HUES64 (cell line): ENCODE measurements around the gene FCHSD2.
"Not testable (repeated sequence)": the region's sequence is repeated elsewhere in the genome, so short reads cannot be mapped to it uniquely, and the experiment has no call there.

ENCODE experiments used
- H3K27ac ChIP-seq: 2 replicates; pipeline ENCODE4 v1.7.0; 2013; ENCODE audit warnings: low read depth, low read length, inconsistent platforms
- H3K27me3 ChIP-seq: 2 replicates; pipeline ENCODE4 v1.6.1; 2013; ENCODE audit warnings: mild to moderate bottlenecking, low read length; ENCODE audit not compliant: insufficient read depth
- H3K36me3 ChIP-seq: 2 replicates; pipeline ENCODE4 v1.6.1; 2013; ENCODE audit warnings: mild to moderate bottlenecking, low read length; ENCODE audit not compliant: insufficient read depth
- H3K4me1 ChIP-seq: 2 replicates; pipeline ENCODE4 v1.6.1; 2013; ENCODE audit warnings: mild to moderate bottlenecking, low read length, moderate library complexity; ENCODE audit not compliant: insufficient read depth
- H3K4me3 ChIP-seq: 2 replicates; pipeline ENCODE4 v1.5.1; 2013; ENCODE audit warnings: mild to moderate bottlenecking, low read length, moderate library complexity
- H3K9ac ChIP-seq: 2 replicates; pipeline ENCODE4 v1.6.1; 2013; ENCODE audit warnings: mild to moderate bottlenecking, low read depth, low read length
- H3K9me3 ChIP-seq: 2 replicates; pipeline ENCODE4 v1.6.1; 2013; ENCODE audit warnings: low read depth, low read length; ENCODE audit not compliant: insufficient read depth
- WGBS: fragments of 150-250, 120-280 bp; methylation state at CpG from one replicate; pipeline ENCODE4 v1.1.7; 2013; ENCODE audit warnings: missing lambda C conversion rate; 5-methylcytosine and 5-hydroxymethylcytosine counted together

Gene FCHSD2

GRCh38 chr11:73078631-73079030, 63.5 kb downstream of the FCHSD2 start:
- no peaks in the 10 kb centered on the region for H3K27me3 ChIP-seq
- peaks cover 13% of the 10 kb centered on the region; the same call in 1 of the 2 replicates for H3K9me3 ChIP-seq
- H3K9ac ChIP-seq, result no peak overlapping the region
- H3K27ac ChIP-seq, result no peak overlapping the region
- no peaks in the 10 kb centered on the region for H3K4me1 ChIP-seq
- peaks cover 7% of the 10 kb centered on the region; the same call in 1 of the 2 replicates for H3K36me3 ChIP-seq
- WGBS, result 92% methylated on average over 9 of the region's 9 CpGs
- no peak overlapping the region for H3K4me3 ChIP-seq

GRCh38 chr11:73077454-73077853, 64.7 kb downstream of the FCHSD2 start:
- no peaks in the 10 kb centered on the region for H3K27me3 ChIP-seq
- no peak overlapping the region for H3K27ac ChIP-seq
- H3K4me3 ChIP-seq, result no peak overlapping the region
- no peaks in the 10 kb centered on the region for H3K4me1 ChIP-seq
- peaks cover 7% of the 10 kb centered on the region; the same call in 1 of the 2 replicates for H3K36me3 ChIP-seq
- H3K9me3 ChIP-seq, result peaks cover 13% of the 10 kb centered on the region; the same call in 1 of the 2 replicates
- H3K9ac ChIP-seq, result no peak overlapping the region

DNA sequence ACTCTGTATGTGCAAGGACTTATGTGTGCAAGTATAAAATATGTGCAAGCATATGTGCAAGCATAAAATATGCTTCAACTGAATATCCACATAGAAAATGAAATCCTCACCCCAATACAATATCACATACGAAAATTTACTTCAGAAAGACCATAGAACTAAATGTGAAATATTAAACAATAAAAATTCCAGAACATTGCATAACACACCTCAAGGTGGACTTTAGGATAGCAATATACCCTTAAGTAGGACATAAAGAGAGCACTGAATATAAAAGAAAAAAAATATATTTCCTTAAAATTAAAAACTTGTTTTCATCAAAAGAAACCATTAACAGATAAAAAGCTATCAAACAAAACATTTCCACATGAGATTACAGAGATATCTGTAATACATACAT, 67.8 kb downstream of the FCHSD2 start:
- H3K9me3 ChIP-seq, result peaks cover 13% of the 10 kb centered on the region; the same call in 1 of the 2 replicates
- H3K4me3 ChIP-seq, result no peak overlapping the region
- H3K27ac ChIP-seq, result no peak overlapping the region
- WGBS, result 100% methylated on average over 1 of the region's 1 CpG
- no peak overlapping the region for H3K9ac ChIP-seq
- H3K36me3 ChIP-seq, result peaks cover 7% of the 10 kb centered on the region; the same call in 1 of the 2 replicates
- H3K27me3 ChIP-seq, result no peaks in the 10 kb centered on the region
- H3K4me1 ChIP-seq, result no peaks in the 10 kb centered on the region

- Histone ChIP-seq H3K4me1 (no peaks in the 10 kb centered on the region), H3K9me3 (peaks cover 10% of the 10 kb centered on the region; the same call in 1 of the 2 replicates), H3K4me3 (no peak overlapping the region), H3K27ac (no peak overlapping the region), H3K36me3 (peaks cover 5% of the 10 kb centered on the region; the same call in 1 of the 2 replicates), H3K27me3 (no peaks in the 10 kb centered on the region), H3K9ac (no peak overlapping the region)
- WGBS, result 90% methylated on average over 1 of the region's 2 CpGs
Observed at GRCh38 chr11:73072935-73073481, 69.1 kb downstream of the FCHSD2 start.

- H3K27me3 ChIP-seq, result no peaks in the 10 kb centered on the region
- H3K4me3 ChIP-seq, result no peak overlapping the region
- no peak overlapping the region for H3K9ac ChIP-seq
- H3K9me3 ChIP-seq, result no peaks in the 10 kb centered on the region
- no peaks in the 10 kb centered on the region for H3K36me3 ChIP-seq
- no peak overlapping the region for H3K27ac ChIP-seq
- H3K4me1 ChIP-seq, result no peaks in the 10 kb centered on the region
- 100% methylated on average over 1 of the region's 3 CpGs for WGBS
Observed at GRCh38 chr11:73070653-73071052, 71.5 kb downstream of the FCHSD2 start.

GRCh38 chr11:73061857-73062424, 80.2 kb downstream of the FCHSD2 start:
- H3K27ac ChIP-seq, H3K4me3 ChIP-seq, H3K4me1 ChIP-seq, H3K36me3 ChIP-seq, H3K9me3 ChIP-seq, H3K27me3 ChIP-seq, H3K9ac ChIP-seq: not testable (repeated sequence)
- WGBS, result 97% methylated on average over 3 of the region's 3 CpGs

GRCh38 chr11:73061434-73061833, 80.7 kb downstream of the FCHSD2 start:
- not testable (repeated sequence) for H3K4me1 ChIP-seq, H3K9me3 ChIP-seq, H3K27ac ChIP-seq, H3K27me3 ChIP-seq, H3K4me3 ChIP-seq, H3K36me3 ChIP-seq
- 0 out of 2 replicates have a peak overlapping the region, but pooled peaks have one; percentile 20 for H3K9ac ChIP-seq
- 93% methylated on average over 10 of the region's 10 CpGs for WGBS

- Histone ChIP-seq H3K9ac (no peak overlapping the region), H3K36me3 (no peaks in the 10 kb centered on the region), H3K9me3 (no peaks in the 10 kb centered on the region), H3K4me3 (no peak overlapping the region), H3K27me3 (no peaks in the 10 kb centered on the region), H3K4me1 (peaks cover 8% of the 10 kb centered on the region; the same call in 1 of the 2 replicates), H3K27ac (no peak overlapping the region)
- 84% methylated on average over 1 of the region's 1 CpG for WGBS
Observed at GRCh38 chr11:73059915-73060314, 82.2 kb downstream of the FCHSD2 start.

- Histone ChIP-seq H3K27ac (no peak overlapping the region), H3K4me3 (no peak overlapping the region), H3K9me3 (no peaks in the 10 kb centered on the region), H3K4me1 (peaks cover 8% of the 10 kb centered on the region; the same call in 1 of the 2 replicates), H3K36me3 (no peaks in the 10 kb centered on the region), H3K27me3 (no peaks in the 10 kb centered on the region), H3K9ac (no peak overlapping the region)
- 91% methylated on average over 3 of the region's 4 CpGs for WGBS
Observed at GRCh38 chr11:73058989-73059674, 83.0 kb downstream of the FCHSD2 start.

GRCh38 chr11:73055655-73056354, 86.3 kb downstream of the FCHSD2 start:
- Histone ChIP-seq H3K27ac (no peak overlapping the region), H3K9me3 (no peaks in the 10 kb centered on the region), H3K27me3 (no peaks in the 10 kb centered on the region), H3K36me3 (no peaks in the 10 kb centered on the region), H3K4me1 (peaks cover 8% of the 10 kb centered on the region; the same call in 1 of the 2 replicates), H3K9ac (no peak overlapping the region), H3K4me3 (no peak overlapping the region)
- WGBS, result 92% methylated on average over 3 of the region's 3 CpGs

GRCh38 chr11:73055002-73055401, 87.1 kb downstream of the FCHSD2 start:
- Histone ChIP-seq H3K9ac (no peak overlapping the region), H3K27me3 (no peaks in the 10 kb centered on the region), H3K27ac (no peak overlapping the region), H3K36me3 (no peaks in the 10 kb centered on the region), H3K4me3 (no peak overlapping the region), H3K4me1 (peaks cover 5% of the 10 kb centered on the region; the same call in 1 of the 2 replicates), H3K9me3 (no peaks in the 10 kb centered on the region)
- WGBS, result 84% methylated on average over 3 of the region's 5 CpGs
